SK-N-SH treated with all-trans-retinoic acid at 6 μM for 48 hours (cell line): ENCODE data around the gene PCSK5.

Experiments
- PATZ1 ChIP-seq: fragments of 250-450 bp; sonication (Bioruptor Pico); IDR thresholded peaks from 2 replicates; pipeline ENCODE4 v1.8.0; 2020; ENCODE audit warnings: mild to moderate bottlenecking, moderate library complexity, borderline replicate concordance
- POU6F1 ChIP-seq: fragments of 250-450 bp; sonication (Bioruptor Pico); IDR thresholded peaks from 2 replicates; pipeline ENCODE4 v1.8.0; 2021; ENCODE audit warnings: low read depth, mild to moderate bottlenecking, moderate library complexity, borderline replicate concordance
- ZC3H10 ChIP-seq: fragments of 250-450 bp; sonication (Bioruptor Pico); IDR thresholded peaks from 2 replicates; pipeline ENCODE4 v1.5.1; 2021; ENCODE audit warnings: mild to moderate bottlenecking, moderate library complexity
- ZFP3 ChIP-seq: fragments of 250-450 bp; sonication (Bioruptor Pico); IDR thresholded peaks from 2 replicates; pipeline ENCODE4 v1.5.0; 2020; ENCODE audit warnings: mild to moderate bottlenecking, moderate library complexity
- ZNF70 ChIP-seq: fragments of 450-650 bp; formaldehyde crosslinking; IDR thresholded peaks from 2 replicates; pipeline ENCODE4 v1.5.0; 2020; ENCODE audit warnings: mild to moderate bottlenecking, moderate library complexity

GRCh38 chr9:75885652-75886051 is 4.8 kb upstream of the PCSK5 start:
- TF ChIP-seq ZFP3 (CRISPR knock-in tag), result no peak
- no peak for TF ChIP-seq PATZ1 (CRISPR knock-in tag)
- TF ChIP-seq ZC3H10, result no peak
- no peak for TF ChIP-seq ZNF70 (CRISPR knock-in tag)
- no peak for TF ChIP-seq POU6F1
